Breast epithelium (tissue), 3 donors: ENCODE results near the gene PARD3B.

Experiments
- CTCF ChIP-seq, 3 donors: fragments of 450-650 bp; IDR thresholded peaks; one replicate each; pipeline ENCODE4 v1.5.1; 2016 to 2017; ENCODE audit warnings: antibody characterized with exemption in 3 of 3, mild to moderate bottlenecking in 3 of 3, moderate library complexity in 3 of 3
- POLR2AphosphoS5 ChIP-seq, 3 donors: sonication (generic); formaldehyde crosslinking; IDR thresholded peaks; one replicate each; pipeline ENCODE4 v1.6.1; 2017; ENCODE audit warnings: antibody characterized with exemption in 3 of 3

GRCh38 chr2:204529795-204530463, 15.3 kb upstream of the PARD3B start:
- TF ChIP-seq CTCF (IDR thresholded peaks at IDR 0.05) (no peak), POLR2AphosphoS5 (IDR thresholded peaks at IDR 0.05) (no peak)
